ENCODE results near the gene SYNE1. TPM values are rescaled to one million over a fixed set of nuclear protein-coding genes. Genes with fewer than 3 reads are reported as not detected.

Gene SYNE1
- total and polyA plus RNA-seq, 10 of the 15 experiments (the other 5 are each of a cell fraction or from before 2014, with no cell fraction given), result 2.3 to 28.7 (median 14.1) TPM

DNA sequence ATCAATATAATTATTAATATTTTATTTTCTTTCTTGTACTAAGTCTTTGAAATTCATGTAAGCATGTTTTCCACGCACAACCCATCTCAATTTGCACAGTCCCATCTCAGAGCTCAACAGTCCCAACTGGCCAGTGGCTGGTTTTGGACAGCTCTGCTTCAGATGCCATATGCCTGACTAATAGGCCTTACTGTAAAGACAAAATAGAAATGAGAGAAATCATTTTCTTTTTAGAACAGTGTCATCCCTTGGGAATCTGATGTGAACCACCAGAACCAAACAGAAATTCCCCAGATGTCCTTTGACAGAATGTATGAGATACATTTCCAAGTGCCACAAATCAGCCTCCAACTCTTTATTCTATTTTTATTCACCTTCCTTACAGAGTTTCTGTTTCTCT lies 490.8 kb downstream of the SYNE1 start:
- no peak for DNase-seq (ENCODE audit: low read depth, low spot score)
- Histone ChIP-seq H3K4me3 (no peak overlapping the region), H3K27me3 (replicated peaks in 1 of 2; ENCODE audit: control insufficient read depth in 2 of 2, insufficient read depth in 2 of 2, low read length in 1 of 2) (no peaks in the 10 kb centered on the region), H4K20me1 (ENCODE audit: control insufficient read depth, insufficient read depth) (no peaks in the 10 kb centered on the region), H3K9me3 (replicated peaks; ENCODE audit: control insufficient read depth, insufficient read depth, low read length) (no peaks in the 10 kb centered on the region), H3K4me2 (ENCODE audit: control insufficient read depth, insufficient read depth) (no peak overlapping the region), H3K27ac (ENCODE audit: control insufficient read depth, insufficient read depth) (no peak overlapping the region), H3K4me1 (ENCODE audit: control insufficient read depth, insufficient read depth, low read length) (no peaks in the 10 kb centered on the region), H3K36me3 (ENCODE audit: control insufficient read depth in 2 of 2, insufficient read depth in 2 of 2, low read length in 1 of 2) (peaks cover 0 to under 1% of the 10 kb centered on the region in 2 experiments; a peak in 2 of 4 replicates), H2AFZ (ENCODE audit: control insufficient read depth, low read depth, low read length) (no peak overlapping the region), H3K9ac (ENCODE audit: control insufficient read depth, insufficient read depth, low read length) (no peak overlapping the region), H3K79me2 (ENCODE audit: control insufficient read depth, insufficient read depth, low read length) (no peaks in the 10 kb centered on the region)
- 100% methylated on average over 1 of the region's 1 CpG for WGBS (ENCODE audit: insufficient coverage, insufficient replicate concordance, low lambda C conversion rate, missing lambda C conversion rate)
- ChIA-PET RAD21 (ENCODE audit: unreplicated experiment) (no interaction called here), POLR2A (no interaction called here), SMC1A (ENCODE audit: uncharacterized antibody, unreplicated experiment) (interaction anchor here (0.7 kb wide), 1 partner anchor 22 kb away, joined by 3 read pairs; no protein-coding TSS in a partner anchor), CTCF (no interaction called here)
- BruUV-seq (replicated peaks), result no TSS peak
- TF ChIP-seq CHD1 (IDR thresholded peaks at IDR 0.05; ENCODE audit: low read depth, low read length) (no peak), ETV6 (conservative IDR thresholded peaks at IDR 0.05 in 1 of 2, IDR thresholded peaks at IDR 0.05 in 1 of 2; ENCODE audit: borderline replicate concordance in 1 of 2, low read depth in 1 of 2) (no peak), SREBF2 (IDR thresholded peaks at IDR 0.05; ENCODE audit: low read length) (no peak), ZNF622 (IDR thresholded peaks at IDR 0.05) (no peak), FOXM1 (IDR thresholded peaks at IDR 0.05; ENCODE audit: low read depth, low read length) (no peak), CHD4 (IDR thresholded peaks at IDR 0.05) (no peak), SPI1 (IDR thresholded peaks at IDR 0.05; ENCODE audit: borderline replicate concordance, insufficient read depth, low read depth, low read length) (no peak)
- TF ChIP-seq, protein P1, sequence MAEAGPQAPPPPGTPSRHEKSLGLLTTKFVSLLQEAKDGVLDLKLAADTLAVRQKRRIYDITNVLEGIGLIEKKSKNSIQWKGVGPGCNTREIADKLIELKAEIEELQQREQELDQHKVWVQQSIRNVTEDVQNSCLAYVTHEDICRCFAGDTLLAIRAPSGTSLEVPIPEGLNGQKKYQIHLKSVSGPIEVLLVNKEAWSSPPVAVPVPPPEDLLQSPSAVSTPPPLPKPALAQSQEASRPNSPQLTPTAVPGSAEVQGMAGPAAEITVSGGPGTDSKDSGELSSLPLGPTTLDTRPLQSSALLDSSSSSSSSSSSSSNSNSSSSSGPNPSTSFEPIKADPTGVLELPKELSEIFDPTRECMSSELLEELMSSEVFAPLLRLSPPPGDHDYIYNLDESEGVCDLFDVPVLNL (IDR thresholded peaks at IDR 0.05; ENCODE audit: low read depth, low read length), result no peak
- TF ChIP-seq, protein P2, sequence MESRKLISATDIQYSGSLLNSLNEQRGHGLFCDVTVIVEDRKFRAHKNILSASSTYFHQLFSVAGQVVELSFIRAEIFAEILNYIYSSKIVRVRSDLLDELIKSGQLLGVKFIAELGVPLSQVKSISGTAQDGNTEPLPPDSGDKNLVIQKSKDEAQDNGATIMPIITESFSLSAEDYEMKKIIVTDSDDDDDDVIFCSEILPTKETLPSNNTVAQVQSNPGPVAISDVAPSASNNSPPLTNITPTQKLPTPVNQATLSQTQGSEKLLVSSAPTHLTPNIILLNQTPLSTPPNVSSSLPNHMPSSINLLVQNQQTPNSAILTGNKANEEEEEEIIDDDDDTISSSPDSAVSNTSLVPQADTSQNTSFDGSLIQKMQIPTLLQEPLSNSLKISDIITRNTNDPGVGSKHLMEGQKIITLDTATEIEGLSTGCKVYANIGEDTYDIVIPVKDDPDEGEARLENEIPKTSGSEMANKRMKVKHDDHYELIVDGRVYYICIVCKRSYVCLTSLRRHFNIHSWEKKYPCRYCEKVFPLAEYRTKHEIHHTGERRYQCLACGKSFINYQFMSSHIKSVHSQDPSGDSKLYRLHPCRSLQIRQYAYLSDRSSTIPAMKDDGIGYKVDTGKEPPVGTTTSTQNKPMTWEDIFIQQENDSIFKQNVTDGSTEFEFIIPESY (IDR thresholded peaks at IDR 0.05), result no peak
- in situ Hi-C loops (cut with MboI), result no loop called here
- no peak for ATAC-seq
- intact Hi-C loops (cut with micrococcal nuclease; ENCODE audit: unreplicated experiment), result no loop called here
- no peak for FAIRE-seq
